ENCODE results near the gene SPAG17.

Gene SPAG17

GRCh38 chr1:118184739-118185083, 317 bp downstream of the SPAG17 start (continued):
- TF ChIP-seq ZNF48 (tag by site-specific recombination; IDR thresholded peaks at IDR 0.05): no peak

GRCh38 chr1:118183586-118183985, 1.4 kb downstream of the SPAG17 start:
- Histone ChIP-seq H3K27ac (ENCODE audit: extremely low read depth, low read depth, low read length) (no peak overlapping the region), H3K4me3 (ENCODE audit: low read depth, low read length) (no peak overlapping the region), H3K4me1 (ENCODE audit: control insufficient read depth, insufficient read depth, low read length) (no peaks in the 10 kb centered on the region), H3K9me3 (ENCODE audit: control insufficient read depth, insufficient read depth, low read depth, low read length) (no peaks in the 10 kb centered on the region), H3K36me3 (ENCODE audit: control insufficient read depth in 2 of 2, insufficient read depth in 1 of 2, low read length in 2 of 2) (no peaks in the 10 kb centered on the region)
- TF ChIP-seq HOXA7 (CRISPR knock-in tag; IDR thresholded peaks at IDR 0.05; ENCODE audit: borderline replicate concordance) (no peak), ZNF660 (tag by site-specific recombination; IDR thresholded peaks at IDR 0.05) (no peak), ZNF416 (tag by site-specific recombination; IDR thresholded peaks at IDR 0.05) (no peak), ZNF335 (tag by site-specific recombination; conservative IDR thresholded peaks at IDR 0.05) (no peak), ZNF48 (tag by site-specific recombination; IDR thresholded peaks at IDR 0.05) (no peak), ZNF302 (tag by site-specific recombination; IDR thresholded peaks at IDR 0.05; ENCODE audit: low read depth) (no peak), ZNF146 (tag by site-specific recombination; IDR thresholded peaks at IDR 0.05) (no peak), CTCF (tag by site-specific recombination; IDR thresholded peaks at IDR 0.05) (no peak), ZNF704 (tag by site-specific recombination; IDR thresholded peaks at IDR 0.05) (no peak), ZNF140 (tag by site-specific recombination; IDR thresholded peaks at IDR 0.05) (no peak), REPIN1 (tag by site-specific recombination; IDR thresholded peaks at IDR 0.05; ENCODE audit: low read depth) (no peak), ZNF248 (tag by site-specific recombination; IDR thresholded peaks at IDR 0.05) (no peak), PATZ1 (tag by site-specific recombination; IDR thresholded peaks at IDR 0.05) (no peak), ZNF555 (tag by site-specific recombination; conservative IDR thresholded peaks at IDR 0.05) (no peak)
- ChIA-PET POLR2A (no interaction called here), CTCF (no interaction called here)

GRCh38 chr1:118177998-118178397, 7.0 kb downstream of the SPAG17 start:
- TF ChIP-seq SP7 (tag by site-specific recombination; IDR thresholded peaks at IDR 0.05) (no peak), ZNF155 (tag by site-specific recombination; IDR thresholded peaks at IDR 0.05) (no peak), ZBTB7A (tag by site-specific recombination; IDR thresholded peaks at IDR 0.05; ENCODE audit: low read depth) (no peak), ZNF416 (tag by site-specific recombination; IDR thresholded peaks at IDR 0.05) (no peak), GLIS2 (tag by site-specific recombination; IDR thresholded peaks at IDR 0.05) (no peak)
- TF ChIP-seq, protein P1, sequence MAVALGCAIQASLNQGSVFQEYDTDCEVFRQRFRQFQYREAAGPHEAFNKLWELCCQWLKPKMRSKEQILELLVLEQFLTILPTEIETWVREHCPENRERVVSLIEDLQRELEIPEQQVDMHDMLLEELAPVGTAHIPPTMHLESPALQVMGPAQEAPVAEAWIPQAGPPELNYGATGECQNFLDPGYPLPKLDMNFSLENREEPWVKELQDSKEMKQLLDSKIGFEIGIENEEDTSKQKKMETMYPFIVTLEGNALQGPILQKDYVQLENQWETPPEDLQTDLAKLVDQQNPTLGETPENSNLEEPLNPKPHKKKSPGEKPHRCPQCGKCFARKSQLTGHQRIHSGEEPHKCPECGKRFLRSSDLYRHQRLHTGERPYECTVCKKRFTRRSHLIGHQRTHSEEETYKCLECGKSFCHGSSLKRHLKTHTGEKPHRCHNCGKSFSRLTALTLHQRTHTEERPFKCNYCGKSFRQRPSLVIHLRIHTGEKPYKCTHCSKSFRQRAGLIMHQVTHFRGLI (tag by site-specific recombination; IDR thresholded peaks at IDR 0.05): no peak
- Histone ChIP-seq H3K27ac (ENCODE audit: extremely low read depth, low read depth, low read length) (no peak overlapping the region), H3K9me3 (ENCODE audit: control insufficient read depth, insufficient read depth, low read depth, low read length) (no peaks in the 10 kb centered on the region), H3K36me3 (ENCODE audit: control insufficient read depth in 2 of 2, insufficient read depth in 1 of 2, low read length in 2 of 2) (no peaks in the 10 kb centered on the region), H3K4me3 (ENCODE audit: low read depth, low read length) (no peak overlapping the region), H3K4me1 (ENCODE audit: control insufficient read depth, insufficient read depth, low read length) (no peaks in the 10 kb centered on the region)
- ChIA-PET CTCF (interaction anchor here (0.9 kb wide), 1 partner anchor 20 kb away, joined by 3 read pairs; no protein-coding TSS in a partner anchor), POLR2A (no interaction called here)
